A673 (cell line): ENCODE data around the gene ANAPC15.

Experiments used
- CTCF ChIP-seq: fragments of 300-800, 200-600 bp; sonication (generic); conservative IDR thresholded peaks from 2 replicates; pipeline ENCODE4 v1.5.1; 2017; ENCODE audit warnings: low read depth, mild to moderate bottlenecking, antibody characterized with exemption, low read length, moderate library complexity, mixed read lengths
- EZH2 ChIP-seq: fragments of 200-600 bp; sonication (generic); IDR thresholded peaks from 2 replicates; pipeline ENCODE4 v1.6.1; 2017; ENCODE audit warnings: borderline replicate concordance, low read depth, mild to moderate bottlenecking, mixed read lengths, antibody characterized with exemption, low read length; ENCODE audit not compliant: poor library complexity, severe bottlenecking

GRCh38 chr11:72088076-72088808, 24.3 kb downstream of the ANAPC15 start:
- TF ChIP-seq CTCF (no peak), EZH2 (no peak)
